ENCODE data around the gene PRMT1. TPM values are rescaled to one million over a fixed set of nuclear protein-coding genes. Genes with fewer than 3 reads are reported as not detected.

PRMT1 gene
- total RNA-seq, 1 experiment from 2014 or later = 527 TPM

DNA sequence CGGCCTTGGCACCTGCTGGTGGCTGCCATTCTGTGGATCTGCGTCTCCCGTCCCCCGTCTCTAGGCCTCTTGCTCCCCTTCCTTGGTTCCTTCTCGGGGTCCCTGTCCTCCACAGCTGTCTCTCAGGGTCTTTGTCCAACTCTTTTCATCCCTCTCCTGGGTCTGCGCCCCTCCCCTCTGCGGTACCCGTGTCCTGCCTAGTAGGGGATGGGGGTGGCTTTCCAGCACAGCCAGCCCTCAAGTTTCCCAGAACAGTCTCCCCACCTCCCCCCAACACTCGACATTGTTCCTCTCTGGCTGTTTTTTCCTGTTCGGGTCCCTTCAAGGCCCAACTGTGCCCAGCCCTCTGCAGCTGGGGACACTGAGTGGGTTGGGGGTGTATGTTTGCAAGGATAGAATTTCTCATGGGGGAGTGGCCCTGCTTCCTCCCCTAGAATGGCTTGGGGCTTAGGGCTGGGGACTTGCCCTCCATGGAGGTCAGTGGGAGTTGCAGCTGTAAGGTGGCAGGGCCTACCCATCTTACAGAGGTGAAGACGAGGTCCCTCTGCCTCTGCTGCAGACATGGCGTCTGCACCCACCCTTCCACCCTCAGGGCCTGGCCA, 11.6 kb downstream of the PRMT1 start:
- Mint-ChIP-seq H3K27ac (peak overlapping the region; percentile 60), H3K4me1 (peaks cover 48% of the 10 kb centered on the region)

DNA sequence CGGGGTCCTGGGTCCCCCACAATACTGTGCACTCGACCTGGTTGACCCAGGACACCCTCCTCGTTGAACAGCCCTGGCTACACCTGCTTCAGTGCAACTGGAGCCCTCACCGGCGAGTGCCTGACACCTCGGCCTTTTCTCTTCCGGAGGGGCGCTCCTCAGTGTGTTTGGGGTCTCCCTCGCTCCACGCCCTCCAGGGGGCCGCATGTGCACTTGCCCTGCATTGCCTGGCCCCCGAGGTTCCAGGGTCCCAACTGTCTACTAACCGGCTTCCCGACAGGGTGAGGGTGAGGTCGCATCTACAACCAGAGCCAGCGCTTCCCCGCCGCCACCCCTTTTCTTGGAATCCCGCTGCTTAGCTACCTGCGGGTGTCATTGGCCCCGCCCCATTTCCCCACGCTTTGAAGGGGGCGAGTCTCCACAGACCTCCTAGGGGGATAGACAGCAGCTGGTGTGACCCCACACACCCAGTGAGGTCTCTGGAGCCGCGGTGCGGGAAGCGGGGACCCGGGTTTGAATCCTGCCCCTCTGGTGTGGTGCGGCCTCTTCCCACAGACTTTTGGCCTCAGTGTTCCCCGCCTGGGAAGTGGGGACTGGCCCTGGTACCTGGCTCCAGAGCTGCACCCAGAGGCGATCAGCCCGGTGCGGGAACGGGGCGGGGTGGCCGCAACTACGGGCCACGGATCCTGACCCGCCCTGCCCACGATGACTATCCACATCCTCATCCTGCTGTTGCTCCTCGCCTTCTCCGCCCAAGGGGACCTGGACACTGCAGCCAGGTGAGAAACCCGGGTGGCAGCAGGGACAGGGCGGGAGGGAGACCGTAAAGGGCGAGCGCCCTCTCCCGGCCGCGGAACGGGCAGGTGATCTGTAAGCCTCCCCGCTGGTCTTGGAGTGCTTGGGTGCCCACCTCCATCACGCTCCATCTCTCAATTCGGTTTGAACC, 12.3 kb downstream of the PRMT1 start, which contains the start of gene ADM5:
Gene ADM5, plus strand, starts transcription at position 462 of the 946 bp plus-strand sequence. Its CDS starts 244 bp downstream, at position 706.
- Mint-ChIP-seq H3K4me1 (peaks cover 45% of the 10 kb centered on the region), H3K27ac (peak within 1 kb of the TSS; percentile 96), H3K9me3 (peaks cover 3% of the 10 kb centered on the region), H3K36me3 (peaks cover 38% of the 10 kb centered on the region), H3K4me3 (peak within 1 kb of the TSS; percentile 93), H3K27me3 (ENCODE audit: low read depth) (no peaks in the 10 kb centered on the region)
- POLR2A ChIA-PET = interaction anchor here (0.6 to 5.9 kb wide), 10 partner anchors 8 to 77 kb away, joined by 3 to 38 read pairs (median 6); partner anchors contain the start of genes AP2A1, PRMT1 and RRAS
- CTCF ChIA-PET = interaction anchor here (0.6 to 3.8 kb wide), 10 partner anchors 9 to 124 kb away, joined by 3 to 19 read pairs (median 3); partner anchors contain the start of genes AP2A1, FUZ, PRMT1 and SCAF1
- peak; percentile 76 for DNase-seq (ENCODE audit: low spot score)
- ATAC-seq = peak; percentile 27
- TF ChIP-seq, protein P1, sequence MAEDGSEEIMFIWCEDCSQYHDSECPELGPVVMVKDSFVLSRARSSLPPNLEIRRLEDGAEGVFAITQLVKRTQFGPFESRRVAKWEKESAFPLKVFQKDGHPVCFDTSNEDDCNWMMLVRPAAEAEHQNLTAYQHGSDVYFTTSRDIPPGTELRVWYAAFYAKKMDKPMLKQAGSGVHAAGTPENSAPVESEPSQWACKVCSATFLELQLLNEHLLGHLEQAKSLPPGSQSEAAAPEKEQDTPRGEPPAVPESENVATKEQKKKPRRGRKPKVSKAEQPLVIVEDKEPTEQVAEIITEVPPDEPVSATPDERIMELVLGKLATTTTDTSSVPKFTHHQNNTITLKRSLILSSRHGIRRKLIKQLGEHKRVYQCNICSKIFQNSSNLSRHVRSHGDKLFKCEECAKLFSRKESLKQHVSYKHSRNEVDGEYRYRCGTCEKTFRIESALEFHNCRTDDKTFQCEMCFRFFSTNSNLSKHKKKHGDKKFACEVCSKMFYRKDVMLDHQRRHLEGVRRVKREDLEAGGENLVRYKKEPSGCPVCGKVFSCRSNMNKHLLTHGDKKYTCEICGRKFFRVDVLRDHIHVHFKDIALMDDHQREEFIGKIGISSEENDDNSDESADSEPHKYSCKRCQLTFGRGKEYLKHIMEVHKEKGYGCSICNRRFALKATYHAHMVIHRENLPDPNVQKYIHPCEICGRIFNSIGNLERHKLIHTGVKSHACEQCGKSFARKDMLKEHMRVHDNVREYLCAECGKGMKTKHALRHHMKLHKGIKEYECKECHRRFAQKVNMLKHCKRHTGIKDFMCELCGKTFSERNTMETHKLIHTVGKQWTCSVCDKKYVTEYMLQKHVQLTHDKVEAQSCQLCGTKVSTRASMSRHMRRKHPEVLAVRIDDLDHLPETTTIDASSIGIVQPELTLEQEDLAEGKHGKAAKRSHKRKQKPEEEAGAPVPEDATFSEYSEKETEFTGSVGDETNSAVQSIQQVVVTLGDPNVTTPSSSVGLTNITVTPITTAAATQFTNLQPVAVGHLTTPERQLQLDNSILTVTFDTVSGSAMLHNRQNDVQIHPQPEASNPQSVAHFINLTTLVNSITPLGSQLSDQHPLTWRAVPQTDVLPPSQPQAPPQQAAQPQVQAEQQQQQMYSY (CRISPR knock-in tag; IDR thresholded peaks at IDR 0.05) = peak; percentile 30; the same call in 1 of the 2 replicates
- TF ChIP-seq, protein P2, sequence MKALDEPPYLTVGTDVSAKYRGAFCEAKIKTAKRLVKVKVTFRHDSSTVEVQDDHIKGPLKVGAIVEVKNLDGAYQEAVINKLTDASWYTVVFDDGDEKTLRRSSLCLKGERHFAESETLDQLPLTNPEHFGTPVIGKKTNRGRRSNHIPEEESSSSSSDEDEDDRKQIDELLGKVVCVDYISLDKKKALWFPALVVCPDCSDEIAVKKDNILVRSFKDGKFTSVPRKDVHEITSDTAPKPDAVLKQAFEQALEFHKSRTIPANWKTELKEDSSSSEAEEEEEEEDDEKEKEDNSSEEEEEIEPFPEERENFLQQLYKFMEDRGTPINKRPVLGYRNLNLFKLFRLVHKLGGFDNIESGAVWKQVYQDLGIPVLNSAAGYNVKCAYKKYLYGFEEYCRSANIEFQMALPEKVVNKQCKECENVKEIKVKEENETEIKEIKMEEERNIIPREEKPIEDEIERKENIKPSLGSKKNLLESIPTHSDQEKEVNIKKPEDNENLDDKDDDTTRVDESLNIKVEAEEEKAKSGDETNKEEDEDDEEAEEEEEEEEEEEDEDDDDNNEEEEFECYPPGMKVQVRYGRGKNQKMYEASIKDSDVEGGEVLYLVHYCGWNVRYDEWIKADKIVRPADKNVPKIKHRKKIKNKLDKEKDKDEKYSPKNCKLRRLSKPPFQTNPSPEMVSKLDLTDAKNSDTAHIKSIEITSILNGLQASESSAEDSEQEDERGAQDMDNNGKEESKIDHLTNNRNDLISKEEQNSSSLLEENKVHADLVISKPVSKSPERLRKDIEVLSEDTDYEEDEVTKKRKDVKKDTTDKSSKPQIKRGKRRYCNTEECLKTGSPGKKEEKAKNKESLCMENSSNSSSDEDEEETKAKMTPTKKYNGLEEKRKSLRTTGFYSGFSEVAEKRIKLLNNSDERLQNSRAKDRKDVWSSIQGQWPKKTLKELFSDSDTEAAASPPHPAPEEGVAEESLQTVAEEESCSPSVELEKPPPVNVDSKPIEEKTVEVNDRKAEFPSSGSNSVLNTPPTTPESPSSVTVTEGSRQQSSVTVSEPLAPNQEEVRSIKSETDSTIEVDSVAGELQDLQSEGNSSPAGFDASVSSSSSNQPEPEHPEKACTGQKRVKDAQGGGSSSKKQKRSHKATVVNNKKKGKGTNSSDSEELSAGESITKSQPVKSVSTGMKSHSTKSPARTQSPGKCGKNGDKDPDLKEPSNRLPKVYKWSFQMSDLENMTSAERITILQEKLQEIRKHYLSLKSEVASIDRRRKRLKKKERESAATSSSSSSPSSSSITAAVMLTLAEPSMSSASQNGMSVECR (CRISPR knock-in tag; IDR thresholded peaks at IDR 0.05; ENCODE audit: borderline replicate concordance) = no peak

More for the DNA sequence above, 11.6 kb downstream of the PRMT1 start:
- Mint-ChIP-seq H3K4me3 (peak overlapping the region; percentile 93), H3K27me3 (ENCODE audit: low read depth) (no peaks in the 10 kb centered on the region), H3K9me3 (no peaks in the 10 kb centered on the region), H3K36me3 (peaks cover 41% of the 10 kb centered on the region)
- no peak for TF ChIP-seq CREM (CRISPR knock-in tag; IDR thresholded peaks at IDR 0.05)
- TF ChIP-seq CREB1 (CRISPR knock-in tag; IDR thresholded peaks at IDR 0.05) = no peak
- TF ChIP-seq, protein P3, sequence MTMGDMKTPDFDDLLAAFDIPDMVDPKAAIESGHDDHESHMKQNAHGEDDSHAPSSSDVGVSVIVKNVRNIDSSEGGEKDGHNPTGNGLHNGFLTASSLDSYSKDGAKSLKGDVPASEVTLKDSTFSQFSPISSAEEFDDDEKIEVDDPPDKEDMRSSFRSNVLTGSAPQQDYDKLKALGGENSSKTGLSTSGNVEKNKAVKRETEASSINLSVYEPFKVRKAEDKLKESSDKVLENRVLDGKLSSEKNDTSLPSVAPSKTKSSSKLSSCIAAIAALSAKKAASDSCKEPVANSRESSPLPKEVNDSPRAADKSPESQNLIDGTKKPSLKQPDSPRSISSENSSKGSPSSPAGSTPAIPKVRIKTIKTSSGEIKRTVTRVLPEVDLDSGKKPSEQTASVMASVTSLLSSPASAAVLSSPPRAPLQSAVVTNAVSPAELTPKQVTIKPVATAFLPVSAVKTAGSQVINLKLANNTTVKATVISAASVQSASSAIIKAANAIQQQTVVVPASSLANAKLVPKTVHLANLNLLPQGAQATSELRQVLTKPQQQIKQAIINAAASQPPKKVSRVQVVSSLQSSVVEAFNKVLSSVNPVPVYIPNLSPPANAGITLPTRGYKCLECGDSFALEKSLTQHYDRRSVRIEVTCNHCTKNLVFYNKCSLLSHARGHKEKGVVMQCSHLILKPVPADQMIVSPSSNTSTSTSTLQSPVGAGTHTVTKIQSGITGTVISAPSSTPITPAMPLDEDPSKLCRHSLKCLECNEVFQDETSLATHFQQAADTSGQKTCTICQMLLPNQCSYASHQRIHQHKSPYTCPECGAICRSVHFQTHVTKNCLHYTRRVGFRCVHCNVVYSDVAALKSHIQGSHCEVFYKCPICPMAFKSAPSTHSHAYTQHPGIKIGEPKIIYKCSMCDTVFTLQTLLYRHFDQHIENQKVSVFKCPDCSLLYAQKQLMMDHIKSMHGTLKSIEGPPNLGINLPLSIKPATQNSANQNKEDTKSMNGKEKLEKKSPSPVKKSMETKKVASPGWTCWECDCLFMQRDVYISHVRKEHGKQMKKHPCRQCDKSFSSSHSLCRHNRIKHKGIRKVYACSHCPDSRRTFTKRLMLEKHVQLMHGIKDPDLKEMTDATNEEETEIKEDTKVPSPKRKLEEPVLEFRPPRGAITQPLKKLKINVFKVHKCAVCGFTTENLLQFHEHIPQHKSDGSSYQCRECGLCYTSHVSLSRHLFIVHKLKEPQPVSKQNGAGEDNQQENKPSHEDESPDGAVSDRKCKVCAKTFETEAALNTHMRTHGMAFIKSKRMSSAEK (CRISPR knock-in tag; IDR thresholded peaks at IDR 0.05; ENCODE audit: borderline replicate concordance) = no peak
- TF ChIP-seq ETV6 (CRISPR knock-in tag; IDR thresholded peaks at IDR 0.05) = no peak
- TF ChIP-seq ZNF121 (CRISPR knock-in tag; IDR thresholded peaks at IDR 0.05) = no peak
- no peak for TF ChIP-seq RELA (CRISPR knock-in tag; IDR thresholded peaks at IDR 0.05; ENCODE audit: borderline replicate concordance)
- no peak for TF ChIP-seq ZNF671 (CRISPR knock-in tag; IDR thresholded peaks at IDR 0.05)
- TF ChIP-seq, protein P4, sequence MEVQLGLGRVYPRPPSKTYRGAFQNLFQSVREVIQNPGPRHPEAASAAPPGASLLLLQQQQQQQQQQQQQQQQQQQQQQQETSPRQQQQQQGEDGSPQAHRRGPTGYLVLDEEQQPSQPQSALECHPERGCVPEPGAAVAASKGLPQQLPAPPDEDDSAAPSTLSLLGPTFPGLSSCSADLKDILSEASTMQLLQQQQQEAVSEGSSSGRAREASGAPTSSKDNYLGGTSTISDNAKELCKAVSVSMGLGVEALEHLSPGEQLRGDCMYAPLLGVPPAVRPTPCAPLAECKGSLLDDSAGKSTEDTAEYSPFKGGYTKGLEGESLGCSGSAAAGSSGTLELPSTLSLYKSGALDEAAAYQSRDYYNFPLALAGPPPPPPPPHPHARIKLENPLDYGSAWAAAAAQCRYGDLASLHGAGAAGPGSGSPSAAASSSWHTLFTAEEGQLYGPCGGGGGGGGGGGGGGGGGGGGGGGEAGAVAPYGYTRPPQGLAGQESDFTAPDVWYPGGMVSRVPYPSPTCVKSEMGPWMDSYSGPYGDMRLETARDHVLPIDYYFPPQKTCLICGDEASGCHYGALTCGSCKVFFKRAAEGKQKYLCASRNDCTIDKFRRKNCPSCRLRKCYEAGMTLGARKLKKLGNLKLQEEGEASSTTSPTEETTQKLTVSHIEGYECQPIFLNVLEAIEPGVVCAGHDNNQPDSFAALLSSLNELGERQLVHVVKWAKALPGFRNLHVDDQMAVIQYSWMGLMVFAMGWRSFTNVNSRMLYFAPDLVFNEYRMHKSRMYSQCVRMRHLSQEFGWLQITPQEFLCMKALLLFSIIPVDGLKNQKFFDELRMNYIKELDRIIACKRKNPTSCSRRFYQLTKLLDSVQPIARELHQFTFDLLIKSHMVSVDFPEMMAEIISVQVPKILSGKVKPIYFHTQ (CRISPR knock-in tag; IDR thresholded peaks at IDR 0.05) = no peak
- TF ChIP-seq, protein P5, sequence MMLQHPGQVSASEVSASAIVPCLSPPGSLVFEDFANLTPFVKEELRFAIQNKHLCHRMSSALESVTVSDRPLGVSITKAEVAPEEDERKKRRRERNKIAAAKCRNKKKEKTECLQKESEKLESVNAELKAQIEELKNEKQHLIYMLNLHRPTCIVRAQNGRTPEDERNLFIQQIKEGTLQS (CRISPR knock-in tag; conservative IDR thresholded peaks at IDR 0.05) = no peak
- TF ChIP-seq ZNF423 (CRISPR knock-in tag; IDR thresholded peaks at IDR 0.05) = no peak
- TF ChIP-seq, protein P6, sequence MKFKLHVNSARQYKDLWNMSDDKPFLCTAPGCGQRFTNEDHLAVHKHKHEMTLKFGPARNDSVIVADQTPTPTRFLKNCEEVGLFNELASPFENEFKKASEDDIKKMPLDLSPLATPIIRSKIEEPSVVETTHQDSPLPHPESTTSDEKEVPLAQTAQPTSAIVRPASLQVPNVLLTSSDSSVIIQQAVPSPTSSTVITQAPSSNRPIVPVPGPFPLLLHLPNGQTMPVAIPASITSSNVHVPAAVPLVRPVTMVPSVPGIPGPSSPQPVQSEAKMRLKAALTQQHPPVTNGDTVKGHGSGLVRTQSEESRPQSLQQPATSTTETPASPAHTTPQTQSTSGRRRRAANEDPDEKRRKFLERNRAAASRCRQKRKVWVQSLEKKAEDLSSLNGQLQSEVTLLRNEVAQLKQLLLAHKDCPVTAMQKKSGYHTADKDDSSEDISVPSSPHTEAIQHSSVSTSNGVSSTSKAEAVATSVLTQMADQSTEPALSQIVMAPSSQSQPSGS (CRISPR knock-in tag; IDR thresholded peaks at IDR 0.05; ENCODE audit: borderline replicate concordance, low read depth) = no peak
- no peak for TF ChIP-seq PRRX2 (CRISPR knock-in tag; IDR thresholded peaks at IDR 0.05)
- ChIA-PET CTCF (interaction anchor here (1.0 to 3.8 kb wide), 5 partner anchors 8 to 78 kb away, joined by 3 to 19 read pairs (median 9); partner anchors contain the start of genes AP2A1 and PRMT1), POLR2A (interaction anchor here (0.6 to 5.9 kb wide), 6 partner anchors 12 to 57 kb away, joined by 3 to 38 read pairs (median 4); partner anchors contain the start of genes PRMT1, RRAS and SCAF1)
- DNase-seq (ENCODE audit: low spot score) = no peak
- ATAC-seq = no peak

All from WTC11 (cell line).